Progenitor cell of endocrine pancreas (in vitro differentiated cells): ENCODE measurements around the gene MRPS26. TPM values are rescaled to one million over a fixed set of nuclear protein-coding genes. Genes with fewer than 3 reads are reported as not detected.
"Not testable (repeated sequence)": the region's sequence is repeated elsewhere in the genome, so short reads cannot be mapped to it uniquely, and the experiment has no call there.

ENCODE experiments used
- DNase-seq: peaks from one replicate; pipeline ENCODE4 v3.0.0; 2021; ENCODE audit warnings: low spot score; ENCODE audit not compliant: unreplicated experiment
- H3K27ac Mint-ChIP-seq: 2 replicates; pipeline ENCODE4 v1.8.0; 2021; ENCODE audit warnings: mild to moderate bottlenecking, moderate library complexity, mixed read lengths
- H3K27me3 Mint-ChIP-seq: 2 replicates; pipeline ENCODE4 v1.8.0; 2021; ENCODE audit warnings: mixed read lengths
- H3K36me3 Mint-ChIP-seq: 2 replicates; pipeline ENCODE4 v1.8.0; 2022; ENCODE audit warnings: mixed read lengths; ENCODE audit not compliant: insufficient read depth
- H3K4me1 Mint-ChIP-seq: 2 replicates; pipeline ENCODE4 v1.8.0; 2021; ENCODE audit warnings: low read depth, mixed read lengths
- H3K4me3 Mint-ChIP-seq: 2 replicates; pipeline ENCODE4 v1.8.0; 2021; ENCODE audit warnings: low read depth, mild to moderate bottlenecking, moderate library complexity, mixed read lengths
- H3K9me3 Mint-ChIP-seq: 2 replicates; pipeline ENCODE4 v1.8.0; 2021; ENCODE audit warnings: low read depth, mixed read lengths
- CTCF ChIP-seq: fragments of 200-600 bp; sonication (generic); IDR thresholded peaks from one replicate; pipeline ENCODE4 v1.5.0; 2021; ENCODE audit warnings: antibody characterized with exemption, mild to moderate bottlenecking; ENCODE audit not compliant: unreplicated experiment
- total RNA-seq: library from RNA; stranded (reverse); gene quantifications from 2 replicates; pipeline ENCODE4 v1.2.1, GENCODE V29; 2021

The MRPS26 gene
- total RNA-seq, 1 donor from 2014 or later: 74.3 TPM

- no peak for TF ChIP-seq CTCF
- peaks cover 4% of the 10 kb centered on the region for H3K9me3 Mint-ChIP-seq
- peaks cover 42% of the 10 kb centered on the region for H3K36me3 Mint-ChIP-seq
- H3K27ac Mint-ChIP-seq: peak overlapping the region; percentile 15
- H3K27me3 Mint-ChIP-seq: no peaks in the 10 kb centered on the region
- H3K4me1 Mint-ChIP-seq: peaks cover 30% of the 10 kb centered on the region
- no peak overlapping the region for H3K4me3 Mint-ChIP-seq
- DNase-seq: no peak
These were observed 24.1 kb upstream of the MRPS26 start for GRCh38 chr20:3021777-3022176.

- H3K9me3 Mint-ChIP-seq, DNase-seq, H3K27me3 Mint-ChIP-seq: not testable (repeated sequence)
- Mint-ChIP-seq H3K4me3 (peak overlapping the region; percentile 54), H3K27ac (peak overlapping the region; percentile 96), H3K36me3 (peaks cover 37% of the 10 kb centered on the region), H3K4me1 (peaks cover 30% of the 10 kb centered on the region)
These were observed 23.0 kb upstream of the MRPS26 start for GRCh38 chr20:3022559-3023490.

GRCh38 chr20:3027987-3028386, 17.9 kb upstream of the MRPS26 start:
- DNase-seq: no peak
- Mint-ChIP-seq H3K4me3 (no peak overlapping the region), H3K36me3 (peaks cover 19% of the 10 kb centered on the region), H3K9me3 (no peaks in the 10 kb centered on the region), H3K27me3 (no peaks in the 10 kb centered on the region), H3K4me1 (peaks cover 15% of the 10 kb centered on the region), H3K27ac (no peak overlapping the region)
- no peak for TF ChIP-seq CTCF

- no peaks in the 10 kb centered on the region for H3K4me1 Mint-ChIP-seq
- TF ChIP-seq CTCF: no peak
- H3K9me3 Mint-ChIP-seq: no peaks in the 10 kb centered on the region
- H3K27me3 Mint-ChIP-seq: no peaks in the 10 kb centered on the region
- no peak overlapping the region for H3K27ac Mint-ChIP-seq
- H3K4me3 Mint-ChIP-seq: no peak overlapping the region
- DNase-seq: no peak
- peaks cover 24% of the 10 kb centered on the region for H3K36me3 Mint-ChIP-seq
These were observed 14.2 kb upstream of the MRPS26 start for GRCh38 chr20:3031524-3032147.

GRCh38 chr20:3032624-3033023, 13.2 kb upstream of the MRPS26 start:
- TF ChIP-seq CTCF: no peak
- peaks cover 18% of the 10 kb centered on the region for H3K36me3 Mint-ChIP-seq
- no peak overlapping the region for H3K27ac Mint-ChIP-seq
- H3K9me3 Mint-ChIP-seq: no peaks in the 10 kb centered on the region
- H3K27me3 Mint-ChIP-seq: no peaks in the 10 kb centered on the region
- no peak for DNase-seq
- no peak overlapping the region for H3K4me3 Mint-ChIP-seq
- H3K4me1 Mint-ChIP-seq: no peaks in the 10 kb centered on the region
